ENCODE data around the gene CENPM.

DNA sequence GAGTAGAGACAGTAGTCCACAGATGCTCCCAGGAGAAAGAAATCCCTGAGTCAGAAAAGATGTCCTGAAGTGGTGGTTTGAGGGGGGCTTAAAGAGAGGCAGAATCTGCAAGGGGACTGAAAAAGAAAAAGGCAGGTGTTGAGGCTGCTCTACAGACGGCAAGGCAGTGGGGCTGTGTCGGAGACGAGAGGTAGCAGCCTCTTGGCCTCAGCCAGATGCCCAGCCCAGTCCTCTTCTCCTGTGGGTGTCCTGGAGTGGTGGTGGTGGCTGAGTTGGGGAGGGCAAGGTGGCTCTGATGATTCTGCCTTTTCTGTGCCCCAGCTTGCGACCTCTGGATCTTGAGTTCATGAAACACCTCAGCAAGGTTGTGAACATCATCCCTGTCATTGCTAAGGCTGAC is 42.3 kb upstream of the CENPM start:
- no peak for TF ChIP-seq POLR2A (IDR thresholded peaks at IDR 0.05; ENCODE audit: low read depth, low read length)
- TF ChIP-seq TAF1 (IDR thresholded peaks at IDR 0.05; ENCODE audit: borderline replicate concordance, low read depth, low read length): no peak
- TF ChIP-seq POLR2AphosphoS5 (IDR thresholded peaks at IDR 0.05; ENCODE audit: low read depth, low read length): no peak
